ENCODE results near the gene TNS2.

Gene TNS2

DNA sequence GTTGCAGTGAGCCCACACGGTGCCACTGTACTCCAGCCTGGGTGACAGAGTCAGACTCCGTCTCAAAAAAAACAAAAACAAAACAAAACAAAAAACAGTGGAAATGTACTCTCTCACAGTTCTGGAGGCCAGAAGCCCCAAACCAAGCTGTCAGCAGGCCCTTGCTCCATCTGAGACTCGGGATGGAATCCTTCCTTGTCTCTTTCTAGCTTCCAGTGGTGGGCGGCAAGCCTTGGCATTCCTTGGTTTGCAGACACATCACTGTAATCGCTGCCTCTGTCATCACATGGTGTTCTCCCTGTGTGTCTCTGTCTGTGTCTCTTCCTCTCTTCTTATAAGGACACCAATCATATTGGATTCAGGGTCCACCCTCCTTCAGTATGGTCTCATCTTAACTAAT lies 6.4 kb downstream of the TNS2 start:
- Histone ChIP-seq H3K9me3 (no peaks in the 10 kb centered on the region), H3K4me1 (no peaks in the 10 kb centered on the region), H3K36me3 (replicated peaks) (no peaks in the 10 kb centered on the region), H3K27me3 (ENCODE audit: low read depth) (peaks cover 15% of the 10 kb centered on the region; the same call in 1 of the 2 replicates), H3K4me3 (no peak overlapping the region)
- in situ Hi-C loops (cut with MboI; ENCODE audit: low sequenced_read_pairs) = no loop called here
- DNase-seq (ENCODE audit: low spot score in 2 of 2) = no peak

DNA sequence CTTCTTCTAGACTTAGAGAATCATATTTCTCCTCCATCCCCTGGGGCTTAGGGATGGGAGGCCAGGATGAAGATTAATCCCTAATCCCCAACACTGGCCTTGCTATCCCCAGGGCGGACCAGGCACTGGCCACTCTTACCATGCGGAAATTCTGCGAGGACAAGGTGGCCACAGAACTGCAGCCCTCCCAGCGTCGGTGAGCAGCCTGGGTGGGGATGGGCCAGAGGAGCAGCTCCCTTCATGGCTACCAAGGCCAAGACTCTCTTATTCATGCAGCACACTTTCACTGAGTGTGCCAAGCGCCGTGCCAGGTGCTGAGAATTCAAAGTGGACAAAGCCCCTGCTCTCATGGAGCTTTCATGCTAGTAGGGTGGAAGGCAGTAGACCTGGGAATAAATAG lies 7.0 kb downstream of the TNS2 start:
- H3K4me1 ChIP-seq = no peaks in the 10 kb centered on the region
- no peak for DNase-seq (ENCODE audit: low spot score in 2 of 2)
- H3K4me3 ChIP-seq = no peak overlapping the region
- in situ Hi-C loops (cut with MboI; ENCODE audit: low sequenced_read_pairs) = no loop called here
- no peaks in the 10 kb centered on the region for H3K36me3 ChIP-seq (replicated peaks)
- H3K27me3 ChIP-seq (ENCODE audit: low read depth) = peaks cover 16% of the 10 kb centered on the region; the same call in 1 of the 2 replicates
- H3K9me3 ChIP-seq = no peaks in the 10 kb centered on the region

DNA sequence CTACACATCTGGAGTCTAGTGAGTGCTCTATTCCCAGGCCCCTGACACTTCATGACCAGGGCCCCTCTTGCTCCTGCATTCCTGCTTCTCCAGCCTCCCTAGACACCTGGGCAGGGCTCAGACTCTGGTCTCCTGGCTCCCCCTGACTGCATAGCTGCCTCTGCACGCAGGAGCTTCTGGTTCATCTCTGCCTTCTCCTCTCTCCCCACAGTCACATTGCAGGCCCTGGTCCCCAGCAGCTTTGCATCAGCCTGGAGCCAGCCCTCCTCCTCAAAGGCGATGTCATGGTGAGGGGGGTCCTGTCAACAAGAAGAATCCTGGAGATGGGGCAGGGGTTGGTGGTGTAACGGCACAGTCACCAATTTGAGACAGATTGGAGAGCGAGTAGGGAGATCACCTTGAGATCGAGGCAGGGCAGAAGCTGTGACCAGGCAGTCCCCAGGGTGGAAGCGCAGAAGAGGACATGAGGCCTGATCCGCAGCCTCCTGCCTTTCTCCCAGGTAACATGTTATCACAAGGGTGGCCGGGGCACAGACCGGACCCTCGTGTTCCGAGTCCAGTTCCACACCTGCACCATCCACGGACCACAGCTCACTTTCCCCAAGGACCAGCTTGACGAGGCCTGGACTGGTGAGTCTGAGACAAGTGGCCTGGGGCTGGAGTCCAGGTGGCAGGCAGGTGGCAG lies 8.1 kb downstream of the TNS2 start:
- no peak for DNase-seq (ENCODE audit: low spot score in 2 of 2)
- no peaks in the 10 kb centered on the region for H3K4me1 ChIP-seq
- no peaks in the 10 kb centered on the region for H3K36me3 ChIP-seq (replicated peaks)
- in situ Hi-C loops (cut with MboI; ENCODE audit: low sequenced_read_pairs) = no loop called here
- H3K4me3 ChIP-seq = no peak overlapping the region
- H3K9me3 ChIP-seq = no peaks in the 10 kb centered on the region
- peaks cover 16% of the 10 kb centered on the region; the same call in 1 of the 2 replicates for H3K27me3 ChIP-seq (ENCODE audit: low read depth)

DNA sequence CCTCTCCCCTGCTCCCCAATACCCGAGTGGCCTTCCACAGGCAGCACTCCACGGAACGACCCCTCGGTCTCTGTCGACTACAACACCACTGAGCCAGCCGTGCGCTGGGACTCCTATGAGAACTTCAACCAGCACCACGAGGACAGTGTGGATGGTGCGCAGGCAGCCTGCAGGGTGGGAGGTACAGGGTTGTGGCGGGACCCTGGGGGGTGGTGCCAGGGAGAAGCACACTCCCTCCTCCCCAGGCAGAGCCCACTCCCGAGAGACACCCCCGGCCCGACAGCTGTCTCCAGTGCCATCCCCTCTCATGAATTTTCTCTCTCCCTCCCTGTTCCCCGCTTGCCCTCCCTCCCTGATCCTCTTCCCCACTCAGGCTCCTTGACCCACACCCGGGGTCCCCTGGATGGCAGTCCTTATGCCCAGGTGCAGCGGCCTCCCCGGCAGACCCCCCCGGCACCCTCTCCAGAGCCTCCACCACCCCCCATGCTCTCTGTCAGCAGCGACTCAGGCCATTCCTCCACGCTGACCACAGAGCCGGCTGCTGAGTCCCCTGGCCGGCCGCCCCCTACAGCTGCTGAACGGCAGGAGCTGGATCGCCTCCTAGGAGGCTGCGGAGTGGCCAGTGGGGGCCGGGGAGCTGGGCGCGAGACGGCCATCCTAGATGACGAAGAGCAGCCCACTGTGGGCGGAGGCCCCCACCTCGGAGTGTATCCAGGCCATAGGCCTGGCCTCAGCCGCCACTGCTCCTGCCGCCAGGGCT lies 9.0 kb downstream of the TNS2 start:
- no peak for DNase-seq (ENCODE audit: low spot score in 2 of 2)
- H3K4me3 ChIP-seq = no peak overlapping the region
- H3K27me3 ChIP-seq (ENCODE audit: low read depth) = peaks cover 16% of the 10 kb centered on the region; the same call in 1 of the 2 replicates
- H3K36me3 ChIP-seq (replicated peaks) = no peaks in the 10 kb centered on the region
- H3K9me3 ChIP-seq = no peaks in the 10 kb centered on the region
- in situ Hi-C loops (cut with MboI; ENCODE audit: low sequenced_read_pairs) = no loop called here
- no peaks in the 10 kb centered on the region for H3K4me1 ChIP-seq

DNA sequence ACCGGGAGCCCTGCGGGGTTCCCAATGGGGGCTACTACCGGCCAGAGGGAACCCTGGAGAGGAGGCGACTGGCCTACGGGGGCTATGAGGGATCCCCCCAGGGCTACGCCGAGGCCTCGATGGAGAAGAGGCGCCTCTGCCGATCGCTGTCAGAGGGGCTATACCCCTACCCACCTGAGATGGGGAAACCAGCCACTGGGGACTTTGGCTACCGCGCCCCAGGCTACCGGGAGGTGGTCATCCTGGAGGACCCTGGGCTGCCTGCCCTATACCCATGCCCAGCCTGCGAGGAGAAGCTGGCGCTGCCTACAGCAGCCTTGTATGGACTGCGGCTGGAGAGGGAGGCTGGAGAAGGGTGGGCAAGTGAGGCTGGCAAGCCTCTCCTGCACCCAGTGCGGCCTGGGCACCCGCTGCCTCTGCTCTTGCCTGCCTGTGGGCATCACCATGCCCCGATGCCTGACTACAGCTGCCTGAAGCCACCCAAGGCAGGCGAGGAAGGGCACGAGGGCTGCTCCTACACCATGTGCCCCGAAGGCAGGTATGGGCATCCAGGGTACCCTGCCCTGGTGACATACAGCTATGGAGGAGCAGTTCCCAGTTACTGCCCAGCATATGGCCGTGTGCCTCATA lies 9.7 kb downstream of the TNS2 start:
- no peak for DNase-seq (ENCODE audit: low spot score in 2 of 2)
- peaks cover 3% of the 10 kb centered on the region; the same call in 1 of the 2 replicates for H3K36me3 ChIP-seq (replicated peaks)
- H3K4me3 ChIP-seq = no peak overlapping the region
- H3K4me1 ChIP-seq = no peaks in the 10 kb centered on the region
- in situ Hi-C loops (cut with MboI; ENCODE audit: low sequenced_read_pairs) = loop anchor here (10.0 kb wide), 1 partner anchor 225 kb away; no protein-coding TSS in a partner anchor
- peaks cover 16% of the 10 kb centered on the region; the same call in 1 of the 2 replicates for H3K27me3 ChIP-seq (ENCODE audit: low read depth)
- no peaks in the 10 kb centered on the region for H3K9me3 ChIP-seq

DNA sequence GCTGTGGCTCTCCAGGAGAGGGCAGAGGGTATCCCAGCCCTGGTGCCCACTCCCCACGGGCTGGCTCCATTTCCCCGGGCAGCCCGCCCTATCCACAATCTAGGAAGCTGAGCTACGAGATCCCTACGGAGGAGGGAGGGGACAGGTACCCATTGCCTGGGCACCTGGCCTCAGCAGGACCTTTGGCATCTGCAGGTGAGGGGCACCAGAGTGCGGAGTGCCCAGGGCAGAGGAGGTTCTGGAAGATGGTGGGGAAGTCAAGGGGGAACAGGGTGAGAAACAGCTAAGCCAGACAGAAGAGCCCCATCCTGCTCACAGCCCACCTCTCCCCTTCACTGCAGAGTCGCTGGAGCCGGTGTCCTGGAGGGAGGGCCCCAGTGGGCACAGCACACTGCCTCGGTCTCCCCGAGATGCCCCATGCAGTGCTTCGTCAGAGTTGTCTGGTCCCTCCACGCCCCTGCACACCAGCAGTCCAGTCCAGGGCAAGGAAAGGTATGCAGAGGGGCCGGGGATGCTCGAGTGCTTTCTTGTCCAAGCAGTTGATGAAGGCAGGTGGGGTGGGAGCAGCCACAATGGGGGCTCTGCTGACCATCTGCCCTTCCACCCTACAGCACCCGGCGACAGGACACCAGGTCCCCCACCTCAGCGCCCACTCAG lies 10.3 kb downstream of the TNS2 start:
- in situ Hi-C loops (cut with MboI; ENCODE audit: low sequenced_read_pairs) = loop anchor here (10.0 kb wide), 1 partner anchor 225 kb away; no protein-coding TSS in a partner anchor
- Histone ChIP-seq H3K9me3 (no peaks in the 10 kb centered on the region), H3K36me3 (replicated peaks) (peaks cover 3% of the 10 kb centered on the region; the same call in 1 of the 2 replicates), H3K4me1 (no peaks in the 10 kb centered on the region), H3K4me3 (no peak overlapping the region), H3K27me3 (ENCODE audit: low read depth) (peaks cover 16% of the 10 kb centered on the region; the same call in 1 of the 2 replicates)
- no peak for DNase-seq (ENCODE audit: low spot score in 2 of 2)

DNA sequence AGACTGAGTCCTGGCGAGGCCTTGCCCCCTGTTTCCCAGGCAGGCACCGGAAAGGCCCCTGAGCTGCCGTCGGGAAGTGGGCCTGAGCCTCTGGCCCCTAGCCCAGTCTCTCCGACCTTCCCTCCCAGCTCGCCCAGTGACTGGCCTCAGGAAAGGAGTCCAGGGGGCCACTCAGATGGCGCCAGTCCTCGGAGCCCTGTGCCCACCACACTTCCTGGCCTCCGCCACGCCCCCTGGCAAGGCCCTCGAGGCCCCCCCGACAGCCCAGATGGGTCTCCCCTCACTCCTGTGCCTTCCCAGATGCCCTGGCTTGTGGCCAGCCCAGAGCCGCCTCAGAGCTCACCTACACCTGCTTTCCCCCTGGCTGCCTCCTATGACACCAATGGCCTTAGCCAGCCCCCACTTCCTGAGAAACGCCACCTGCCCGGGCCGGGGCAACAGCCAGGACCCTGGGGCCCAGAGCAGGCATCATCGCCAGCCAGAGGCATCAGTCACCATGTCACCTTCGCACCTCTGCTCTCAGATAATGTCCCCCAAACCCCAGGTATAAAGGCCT lies 10.9 kb downstream of the TNS2 start:
- H3K36me3 ChIP-seq (replicated peaks) = peaks cover 8% of the 10 kb centered on the region; the same call in 1 of the 2 replicates
- DNase-seq (ENCODE audit: low spot score in 2 of 2) = no peak
- in situ Hi-C loops (cut with MboI; ENCODE audit: low sequenced_read_pairs) = loop anchor here (10.0 kb wide), 1 partner anchor 224 kb away; no protein-coding TSS in a partner anchor
- H3K4me3 ChIP-seq = no peak overlapping the region
- no peaks in the 10 kb centered on the region for H3K4me1 ChIP-seq
- no peaks in the 10 kb centered on the region for H3K9me3 ChIP-seq
- peaks cover 16% of the 10 kb centered on the region; the same call in 1 of the 2 replicates for H3K27me3 ChIP-seq (ENCODE audit: low read depth)

DNA sequence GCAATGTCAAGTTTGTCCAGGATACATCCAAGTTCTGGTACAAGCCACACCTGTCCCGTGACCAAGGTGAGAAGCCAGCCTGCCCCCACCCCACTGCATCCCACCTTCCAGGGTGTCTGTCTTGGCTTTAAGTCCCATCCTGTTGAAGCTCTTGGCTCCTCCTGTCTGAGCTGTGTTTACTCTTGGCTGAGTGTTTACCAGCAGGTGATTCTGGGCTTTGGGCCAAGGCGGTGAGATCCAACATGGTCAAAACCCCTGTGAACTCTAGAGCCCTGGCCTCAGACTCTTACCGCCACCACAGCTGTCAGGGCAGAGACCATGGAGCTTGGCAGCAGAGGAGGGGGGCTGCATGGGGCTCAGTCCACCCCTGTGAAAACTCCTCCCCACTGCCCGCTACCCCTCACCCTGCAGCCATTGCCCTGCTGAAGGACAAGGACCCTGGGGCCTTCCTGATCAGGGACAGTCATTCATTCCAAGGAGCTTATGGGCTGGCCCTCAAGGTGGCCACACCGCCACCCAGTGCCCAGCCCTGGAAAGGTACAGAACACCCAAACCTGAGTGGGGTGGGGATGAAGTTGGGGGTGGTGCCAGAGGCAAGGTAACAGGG lies 11.6 kb downstream of the TNS2 start:
- H3K9me3 ChIP-seq = no peaks in the 10 kb centered on the region
- no peaks in the 10 kb centered on the region for H3K4me1 ChIP-seq
- H3K4me3 ChIP-seq = no peak overlapping the region
- DNase-seq (ENCODE audit: low spot score in 2 of 2) = peak in 1 of 2 experiments; percentile 39
- peaks cover 16% of the 10 kb centered on the region; the same call in 1 of the 2 replicates for H3K27me3 ChIP-seq (ENCODE audit: low read depth)
- H3K36me3 ChIP-seq (replicated peaks) = peaks cover 8% of the 10 kb centered on the region; the same call in 1 of the 2 replicates
- in situ Hi-C loops (cut with MboI; ENCODE audit: low sequenced_read_pairs) = loop anchor here (10.0 kb wide), 1 partner anchor 223 kb away; no protein-coding TSS in a partner anchor

DNA sequence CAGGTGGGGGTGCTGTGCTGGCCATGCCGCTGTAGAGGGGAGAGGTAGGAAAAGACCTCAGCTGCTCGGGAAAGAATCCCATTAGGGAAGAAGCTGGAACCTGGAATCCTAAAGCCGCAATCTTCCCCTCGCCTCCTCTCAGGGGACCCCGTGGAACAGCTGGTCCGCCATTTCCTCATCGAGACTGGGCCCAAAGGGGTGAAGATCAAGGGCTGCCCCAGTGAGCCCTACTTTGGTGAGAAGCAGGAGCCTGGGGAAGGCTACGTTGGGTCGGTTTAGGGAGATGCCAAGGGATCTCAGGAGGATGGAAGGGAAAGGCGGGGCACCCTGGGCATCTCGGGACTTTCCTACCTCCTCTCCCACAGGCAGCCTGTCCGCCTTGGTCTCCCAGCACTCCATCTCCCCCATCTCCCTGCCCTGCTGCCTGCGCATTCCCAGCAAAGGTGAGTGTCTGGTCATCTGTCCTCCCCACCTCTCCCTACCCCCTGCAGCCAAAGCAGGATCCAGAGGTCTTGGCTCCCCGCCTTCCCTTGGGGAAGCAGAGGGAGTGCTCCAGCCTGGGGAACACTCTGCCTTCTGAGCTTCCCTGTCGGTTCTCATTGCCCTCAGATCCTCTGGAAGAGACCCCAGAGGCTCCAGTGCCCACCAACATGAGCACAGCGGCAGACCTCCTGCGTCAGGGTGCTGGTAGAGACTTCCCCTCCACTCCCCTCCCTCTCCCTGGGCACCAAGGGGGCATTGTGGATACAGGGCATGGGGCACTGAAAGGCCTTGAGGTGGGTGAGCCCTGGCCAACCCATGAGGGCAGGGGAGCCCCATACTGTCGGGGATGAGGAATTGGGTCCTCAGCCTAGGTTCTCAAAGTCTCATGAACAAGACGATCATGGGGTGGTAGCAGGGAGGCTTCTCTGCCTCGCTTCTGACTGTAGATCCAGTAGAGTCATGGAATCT lies 12.4 kb downstream of the TNS2 start:
- Histone ChIP-seq H3K36me3 (replicated peaks) (peaks cover 8% of the 10 kb centered on the region; the same call in 1 of the 2 replicates), H3K27me3 (ENCODE audit: low read depth) (peaks cover 16% of the 10 kb centered on the region; the same call in 1 of the 2 replicates), H3K4me3 (no peak overlapping the region), H3K4me1 (no peaks in the 10 kb centered on the region), H3K9me3 (no peaks in the 10 kb centered on the region)
- no peak for DNase-seq (ENCODE audit: low spot score in 2 of 2)
- in situ Hi-C loops (cut with MboI; ENCODE audit: low sequenced_read_pairs) = loop anchor here (10.0 kb wide), 1 partner anchor 223 kb away; no protein-coding TSS in a partner anchor

DNA sequence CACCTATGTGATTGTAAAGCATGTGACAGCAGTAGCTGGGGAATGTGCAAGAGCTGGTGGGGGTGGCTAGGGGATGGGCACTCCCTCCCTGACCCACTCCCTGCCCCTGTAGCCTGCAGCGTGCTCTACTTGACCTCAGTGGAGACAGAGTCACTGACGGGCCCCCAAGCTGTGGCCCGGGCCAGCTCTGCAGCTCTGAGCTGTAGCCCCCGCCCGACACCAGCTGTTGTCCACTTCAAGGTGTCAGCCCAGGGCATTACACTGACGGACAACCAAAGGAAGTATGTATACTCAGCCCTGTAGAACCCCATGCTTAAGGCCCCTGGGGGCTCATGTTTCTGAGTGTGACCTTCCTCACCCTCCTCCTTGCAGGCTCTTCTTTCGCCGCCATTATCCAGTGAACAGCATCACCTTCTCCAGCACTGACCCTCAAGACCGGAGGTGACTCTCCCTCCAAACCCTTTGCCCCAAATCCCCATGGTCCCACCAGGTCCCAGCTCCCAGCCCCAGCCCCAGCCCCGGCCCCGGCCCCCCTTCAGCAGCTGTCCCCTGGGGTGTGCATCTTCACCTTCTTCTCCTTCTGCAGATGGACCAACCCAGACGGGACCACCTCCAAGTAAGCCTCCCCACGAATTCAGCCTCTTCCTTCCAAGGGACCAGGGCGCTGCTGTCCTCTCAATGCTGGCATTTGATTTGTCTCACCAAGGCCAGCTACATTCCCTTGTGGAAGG lies 13.3 kb downstream of the TNS2 start:
- Histone ChIP-seq H3K9me3 (no peaks in the 10 kb centered on the region), H3K36me3 (replicated peaks) (peaks cover 8% of the 10 kb centered on the region; the same call in 1 of the 2 replicates), H3K27me3 (ENCODE audit: low read depth) (peaks cover 16% of the 10 kb centered on the region; the same call in 1 of the 2 replicates), H3K4me1 (no peaks in the 10 kb centered on the region), H3K4me3 (no peak overlapping the region)
- in situ Hi-C loops (cut with MboI; ENCODE audit: low sequenced_read_pairs) = loop anchor here (10.0 kb wide), 1 partner anchor 222 kb away; no protein-coding TSS in a partner anchor
- no peak for DNase-seq (ENCODE audit: low spot score in 2 of 2)

Data from HAP-1 (cell line).